ENCODE results near the gene CNNM4.

CNNM4 gene

DNA sequence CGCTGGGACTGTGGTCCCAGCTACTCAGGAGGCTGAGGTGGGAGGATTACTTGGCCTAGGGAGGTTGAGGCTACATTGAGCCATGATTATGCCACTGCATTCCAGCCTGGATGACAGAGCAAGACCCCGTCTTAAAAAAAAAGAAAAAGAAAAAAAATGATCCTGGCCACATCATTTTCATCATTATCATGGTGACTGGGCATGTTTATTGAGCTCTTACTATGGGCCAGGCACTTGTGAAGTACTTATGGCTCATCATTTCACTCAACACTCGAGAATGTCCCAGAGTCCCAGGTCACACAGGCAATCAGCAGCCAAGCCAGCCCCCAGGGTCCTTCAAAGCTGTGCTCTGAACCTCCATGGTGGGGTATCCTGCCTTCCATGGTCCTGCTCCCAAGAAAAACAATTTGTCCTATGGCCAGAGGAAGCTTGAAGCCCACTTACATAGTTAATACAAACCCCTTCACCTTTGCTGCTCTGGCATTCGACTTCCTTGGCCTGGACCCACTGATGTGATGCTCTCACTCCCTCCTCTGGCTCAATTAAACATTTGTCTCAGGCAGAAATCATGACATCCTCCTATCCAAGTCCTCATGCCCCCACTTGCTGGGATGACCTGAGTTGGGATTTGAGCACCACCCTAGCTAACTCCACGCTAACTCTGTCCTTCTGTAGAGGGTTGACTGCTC, 3.8 kb upstream of the CNNM4 start:
- peaks cover 22% of the 10 kb centered on the region for H3K4me1 ChIP-seq (ENCODE audit: insufficient read depth, low read length, poor library complexity, severe bottlenecking)
- no peaks in the 10 kb centered on the region for H3F3A ChIP-seq (ENCODE audit: low read depth)
- H3K4me2 ChIP-seq (ENCODE audit: low read depth, low read length, poor library complexity, severe bottlenecking): no peak overlapping the region
- H3K36me3 ChIP-seq (ENCODE audit: insufficient read depth, low read length): no peaks in the 10 kb centered on the region
- H3K9me3 ChIP-seq (ENCODE audit: insufficient read depth, low read depth, low read length): no peaks in the 10 kb centered on the region
- TF ChIP-seq EZH2phosphoT487 (IDR thresholded peaks at IDR 0.05; ENCODE audit: borderline replicate concordance): no peak
- TF ChIP-seq, protein P1, sequence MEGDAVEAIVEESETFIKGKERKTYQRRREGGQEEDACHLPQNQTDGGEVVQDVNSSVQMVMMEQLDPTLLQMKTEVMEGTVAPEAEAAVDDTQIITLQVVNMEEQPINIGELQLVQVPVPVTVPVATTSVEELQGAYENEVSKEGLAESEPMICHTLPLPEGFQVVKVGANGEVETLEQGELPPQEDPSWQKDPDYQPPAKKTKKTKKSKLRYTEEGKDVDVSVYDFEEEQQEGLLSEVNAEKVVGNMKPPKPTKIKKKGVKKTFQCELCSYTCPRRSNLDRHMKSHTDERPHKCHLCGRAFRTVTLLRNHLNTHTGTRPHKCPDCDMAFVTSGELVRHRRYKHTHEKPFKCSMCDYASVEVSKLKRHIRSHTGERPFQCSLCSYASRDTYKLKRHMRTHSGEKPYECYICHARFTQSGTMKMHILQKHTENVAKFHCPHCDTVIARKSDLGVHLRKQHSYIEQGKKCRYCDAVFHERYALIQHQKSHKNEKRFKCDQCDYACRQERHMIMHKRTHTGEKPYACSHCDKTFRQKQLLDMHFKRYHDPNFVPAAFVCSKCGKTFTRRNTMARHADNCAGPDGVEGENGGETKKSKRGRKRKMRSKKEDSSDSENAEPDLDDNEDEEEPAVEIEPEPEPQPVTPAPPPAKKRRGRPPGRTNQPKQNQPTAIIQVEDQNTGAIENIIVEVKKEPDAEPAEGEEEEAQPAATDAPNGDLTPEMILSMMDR (conservative IDR thresholded peaks at IDR 0.05; ENCODE audit: low read length): peak; percentile 13; the same call in 1 of the 2 replicates
- H3K4me3 ChIP-seq (ENCODE audit: low read length, poor library complexity, severe bottlenecking): no peak overlapping the region
- H2AFZ ChIP-seq (ENCODE audit: low read length): no peak overlapping the region
- no peaks in the 10 kb centered on the region for H4K20me1 ChIP-seq (ENCODE audit: insufficient read depth, low read length, poor library complexity, severe bottlenecking)
- no peaks in the 10 kb centered on the region for H3K9me2 ChIP-seq (replicated peaks; ENCODE audit: low read depth, low read length)
- H3K27me3 ChIP-seq (ENCODE audit: insufficient read depth, low read length, poor library complexity, severe bottlenecking): no peaks in the 10 kb centered on the region
- no peak overlapping the region for H3K9ac ChIP-seq (ENCODE audit: low read depth, low read length, poor library complexity, severe bottlenecking)
- no peaks in the 10 kb centered on the region for H3K79me2 ChIP-seq (ENCODE audit: insufficient read depth, low read length)

- TF ChIP-seq EZH2phosphoT487 (IDR thresholded peaks at IDR 0.05; ENCODE audit: borderline replicate concordance): no peak
- TF ChIP-seq, protein P1 (conservative IDR thresholded peaks at IDR 0.05; ENCODE audit: low read length): no peak
- Histone ChIP-seq H3K9me3 (ENCODE audit: insufficient read depth, low read depth, low read length) (no peaks in the 10 kb centered on the region), H3K9ac (ENCODE audit: low read depth, low read length, poor library complexity, severe bottlenecking) (no peak overlapping the region), H4K20me1 (ENCODE audit: insufficient read depth, low read length, poor library complexity, severe bottlenecking) (no peaks in the 10 kb centered on the region), H3K4me2 (ENCODE audit: low read depth, low read length, poor library complexity, severe bottlenecking) (no peak overlapping the region), H3K4me1 (ENCODE audit: insufficient read depth, low read length, poor library complexity, severe bottlenecking) (peaks cover 27% of the 10 kb centered on the region), H3F3A (ENCODE audit: low read depth) (no peaks in the 10 kb centered on the region), H3K27me3 (ENCODE audit: insufficient read depth, low read length, poor library complexity, severe bottlenecking) (no peaks in the 10 kb centered on the region), H2AFZ (ENCODE audit: low read length) (no peak overlapping the region), H3K79me2 (ENCODE audit: insufficient read depth, low read length) (no peaks in the 10 kb centered on the region), H3K4me3 (ENCODE audit: low read length, poor library complexity, severe bottlenecking) (no peak overlapping the region), H3K36me3 (ENCODE audit: insufficient read depth, low read length) (no peaks in the 10 kb centered on the region), H3K9me2 (replicated peaks; ENCODE audit: low read depth, low read length) (no peaks in the 10 kb centered on the region)
Observed at GRCh38 chr2:96757477-96757860, 3.2 kb upstream of the CNNM4 start.

DNA sequence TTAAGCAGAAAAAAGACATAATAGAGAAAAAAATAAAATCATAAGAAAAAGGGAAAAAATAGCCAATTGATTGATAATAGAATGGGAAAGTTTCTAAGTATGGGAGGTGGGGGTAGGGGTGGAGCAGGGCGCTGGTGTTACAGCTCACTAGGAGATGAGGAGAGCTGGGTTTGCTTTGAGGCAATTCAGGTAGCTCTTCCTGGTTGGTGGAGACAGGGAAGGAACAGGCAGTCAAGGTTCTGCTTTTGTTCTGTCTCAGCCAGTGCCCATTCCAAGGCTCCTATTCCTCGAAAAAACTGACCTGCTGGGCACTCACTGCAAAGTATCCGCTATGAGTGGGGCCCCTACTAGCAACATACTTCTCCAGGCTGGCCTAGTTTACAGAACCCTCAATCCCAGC, 1.7 kb upstream of the CNNM4 start:
- Histone ChIP-seq H3K9ac (ENCODE audit: low read depth, low read length, poor library complexity, severe bottlenecking) (no peak overlapping the region), H3K4me3 (ENCODE audit: low read length, poor library complexity, severe bottlenecking) (no peak overlapping the region), H3K4me2 (ENCODE audit: low read depth, low read length, poor library complexity, severe bottlenecking) (no peak overlapping the region), H3K79me2 (ENCODE audit: insufficient read depth, low read length) (no peaks in the 10 kb centered on the region), H3F3A (ENCODE audit: low read depth) (no peaks in the 10 kb centered on the region), H2AFZ (ENCODE audit: low read length) (peak overlapping the region; percentile 72), H4K20me1 (ENCODE audit: insufficient read depth, low read length, poor library complexity, severe bottlenecking) (no peaks in the 10 kb centered on the region), H3K9me2 (replicated peaks; ENCODE audit: low read depth, low read length) (no peaks in the 10 kb centered on the region), H3K36me3 (ENCODE audit: insufficient read depth, low read length) (no peaks in the 10 kb centered on the region), H3K9me3 (ENCODE audit: insufficient read depth, low read depth, low read length) (no peaks in the 10 kb centered on the region), H3K4me1 (ENCODE audit: insufficient read depth, low read length, poor library complexity, severe bottlenecking) (peaks cover 41% of the 10 kb centered on the region), H3K27me3 (ENCODE audit: insufficient read depth, low read length, poor library complexity, severe bottlenecking) (no peaks in the 10 kb centered on the region)
- TF ChIP-seq, protein P1 (conservative IDR thresholded peaks at IDR 0.05; ENCODE audit: low read length): no peak
- TF ChIP-seq EZH2phosphoT487 (IDR thresholded peaks at IDR 0.05; ENCODE audit: borderline replicate concordance): no peak

Data from Loucy (cell line).